GM21717 (cell line): ENCODE measurements around the gene TTC33.

Experiments
- ATAC-seq: cut with Tn5 transposase; IDR thresholded peaks from one replicate; pipeline ENCODE4 v1.9.1; 2021; ENCODE audit warnings: mild to moderate bottlenecking, moderate library complexity; ENCODE audit not compliant: unreplicated experiment

The TTC33 gene

DNA sequence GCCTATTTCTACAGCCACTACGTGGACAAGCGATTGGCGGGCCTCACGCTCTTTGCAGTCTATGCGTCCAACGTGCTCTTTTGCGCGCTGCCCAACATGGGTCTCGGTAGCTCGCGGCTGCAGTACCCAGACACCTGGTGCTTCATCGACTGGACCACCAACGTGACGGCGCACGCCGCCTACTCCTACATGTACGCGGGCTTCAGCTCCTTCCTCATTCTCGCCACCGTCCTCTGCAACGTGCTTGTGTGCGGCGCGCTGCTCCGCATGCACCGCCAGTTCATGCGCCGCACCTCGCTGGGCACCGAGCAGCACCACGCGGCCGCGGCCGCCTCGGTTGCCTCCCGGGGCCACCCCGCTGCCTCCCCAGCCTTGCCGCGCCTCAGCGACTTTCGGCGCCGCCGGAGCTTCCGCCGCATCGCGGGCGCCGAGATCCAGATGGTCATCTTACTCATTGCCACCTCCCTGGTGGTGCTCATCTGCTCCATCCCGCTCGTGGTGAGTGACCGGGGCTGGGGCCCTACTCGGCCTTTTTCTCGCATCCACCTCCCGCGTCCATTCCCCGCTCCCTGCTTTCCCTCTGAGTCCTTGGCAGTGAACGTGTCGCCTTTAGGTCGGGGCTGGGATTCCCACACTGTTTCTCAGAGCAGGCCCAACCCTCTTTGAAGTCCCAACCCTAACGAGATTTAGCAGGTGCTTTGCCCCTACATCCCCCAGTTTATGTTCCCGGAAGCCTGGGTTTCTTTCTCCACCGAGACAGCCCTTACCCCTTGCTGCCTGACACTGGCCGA lies 74.2 kb downstream of the TTC33 start:
- no peak for ATAC-seq

DNA sequence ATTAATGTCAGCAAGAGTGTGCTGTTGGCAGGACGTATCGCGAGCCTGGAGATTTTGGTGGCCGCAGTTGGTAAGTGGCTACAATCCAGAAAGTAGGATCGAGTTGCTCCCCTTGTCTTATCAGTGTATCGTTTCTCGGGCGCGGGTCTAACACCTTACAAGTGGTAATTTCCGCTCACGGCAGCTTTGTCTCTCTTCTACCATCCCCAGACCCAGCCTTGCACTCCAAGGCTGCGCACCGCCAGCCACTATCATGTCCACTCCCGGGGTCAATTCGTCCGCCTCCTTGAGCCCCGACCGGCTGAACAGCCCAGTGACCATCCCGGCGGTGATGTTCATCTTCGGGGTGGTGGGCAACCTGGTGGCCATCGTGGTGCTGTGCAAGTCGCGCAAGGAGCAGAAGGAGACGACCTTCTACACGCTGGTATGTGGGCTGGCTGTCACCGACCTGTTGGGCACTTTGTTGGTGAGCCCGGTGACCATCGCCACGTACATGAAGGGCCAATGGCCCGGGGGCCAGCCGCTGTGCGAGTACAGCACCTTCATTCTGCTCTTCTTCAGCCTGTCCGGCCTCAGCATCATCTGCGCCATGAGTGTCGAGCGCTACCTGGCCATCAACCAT lies 74.9 kb downstream of the TTC33 start:
- no peak for ATAC-seq

DNA sequence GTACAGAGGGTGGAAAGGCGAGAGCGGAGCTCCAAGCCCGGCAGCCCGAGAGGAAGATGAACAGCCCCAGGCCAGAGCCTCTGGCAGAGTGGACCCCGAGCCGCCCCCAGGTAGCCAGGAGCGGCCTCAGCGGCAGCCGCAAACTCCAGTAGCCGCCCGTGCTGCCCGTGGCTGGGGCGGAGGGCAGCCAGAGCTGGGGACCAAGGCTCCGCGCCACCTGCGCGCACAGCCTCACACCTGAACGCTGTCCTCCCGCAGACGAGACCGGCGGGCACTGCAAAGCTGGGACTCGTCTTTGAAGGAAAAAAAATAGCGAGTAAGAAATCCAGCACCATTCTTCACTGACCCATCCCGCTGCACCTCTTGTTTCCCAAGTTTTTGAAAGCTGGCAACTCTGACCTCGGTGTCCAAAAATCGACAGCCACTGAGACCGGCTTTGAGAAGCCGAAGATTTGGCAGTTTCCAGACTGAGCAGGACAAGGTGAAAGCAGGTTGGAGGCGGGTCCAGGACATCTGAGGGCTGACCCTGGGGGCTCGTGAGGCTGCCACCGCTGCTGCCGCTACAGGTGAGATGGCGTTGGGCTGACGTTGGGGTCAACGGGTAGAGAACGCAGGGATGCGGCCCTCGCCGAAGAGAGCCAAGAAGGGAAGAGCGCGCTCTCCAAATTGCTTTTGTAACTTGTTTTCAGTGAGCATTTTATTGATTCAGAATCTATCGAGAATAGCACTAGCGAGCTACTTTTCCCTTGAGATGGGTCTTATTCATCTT lies 75.7 kb downstream of the TTC33 start, which contains the start of gene PTGER4:
TSS of gene PTGER4 (plus strand) at position 3 of the 769 bp plus-strand sequence. CDS start 1,079 bp downstream, outside the sequence.
- peak; percentile 29 for ATAC-seq

DNA sequence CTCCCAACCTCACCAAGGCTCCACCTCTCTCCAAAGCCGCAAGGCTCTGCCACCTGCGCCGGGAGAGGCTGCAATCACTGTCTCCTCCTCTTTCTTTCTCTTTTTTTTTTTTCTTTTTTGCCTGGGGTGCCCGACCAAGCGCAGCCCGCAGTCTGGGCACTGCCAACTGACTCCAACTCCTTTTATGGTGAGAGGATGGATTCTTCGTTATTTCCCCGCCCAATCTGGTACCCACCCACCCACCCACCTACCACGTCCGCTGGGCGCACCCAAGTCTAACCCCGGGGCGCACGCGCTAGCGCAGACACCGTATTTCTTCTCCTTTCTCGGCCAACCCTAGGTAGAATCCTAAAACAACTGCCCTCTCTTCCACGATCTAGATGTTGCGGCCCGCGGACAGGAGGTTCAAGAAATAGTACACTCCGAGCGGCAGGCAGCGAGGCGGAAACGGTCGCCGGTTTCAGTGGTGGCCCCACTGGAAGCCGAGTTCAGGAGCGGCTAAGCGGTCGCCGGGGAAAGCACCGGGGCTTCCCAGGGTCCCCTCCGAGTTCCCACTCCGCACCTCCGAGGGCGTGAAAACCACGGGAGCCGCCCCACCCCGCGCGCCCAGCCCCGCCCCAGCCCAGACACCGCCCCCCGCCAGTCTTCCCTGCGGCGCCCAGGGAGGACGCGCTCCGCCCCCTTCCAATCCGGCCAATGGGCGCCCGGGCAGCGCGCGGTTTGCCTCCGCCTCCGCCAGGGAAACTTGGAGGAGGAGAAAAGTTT lies 76.4 kb downstream of the TTC33 start:
- peak; percentile 71 for ATAC-seq

DNA sequence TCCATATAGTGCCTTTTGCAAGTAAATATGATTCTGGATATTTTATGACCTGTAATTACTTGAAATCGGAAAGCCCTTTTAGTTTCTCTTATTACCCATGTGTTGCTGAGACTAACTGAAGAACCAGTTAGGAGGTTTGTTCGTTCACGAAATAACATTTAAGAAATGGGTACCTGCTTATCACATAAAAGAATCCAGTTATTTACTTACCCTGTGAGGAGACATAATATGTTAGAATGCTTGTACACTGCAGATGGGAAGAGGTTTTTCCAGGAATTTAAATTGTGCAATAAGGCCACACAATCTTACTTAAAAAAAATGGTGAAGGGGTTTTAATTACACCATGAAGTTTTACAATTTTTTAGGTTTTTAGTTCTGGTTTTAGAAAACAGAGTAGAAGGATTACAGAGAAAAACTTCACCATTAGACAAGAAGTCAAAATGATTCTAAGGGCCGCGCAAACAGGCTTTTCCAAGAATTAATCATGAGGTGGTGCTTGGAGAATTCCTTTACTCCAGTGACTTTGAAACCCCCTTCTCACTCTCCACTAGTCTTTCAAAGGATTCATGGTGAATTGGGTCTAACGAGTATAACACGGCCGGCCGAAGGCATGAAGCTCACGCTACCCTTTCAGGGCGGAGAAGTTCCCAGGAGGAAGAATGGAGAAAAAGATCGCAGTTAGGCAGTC lies 77.2 kb downstream of the TTC33 start:
- no peak for ATAC-seq

DNA sequence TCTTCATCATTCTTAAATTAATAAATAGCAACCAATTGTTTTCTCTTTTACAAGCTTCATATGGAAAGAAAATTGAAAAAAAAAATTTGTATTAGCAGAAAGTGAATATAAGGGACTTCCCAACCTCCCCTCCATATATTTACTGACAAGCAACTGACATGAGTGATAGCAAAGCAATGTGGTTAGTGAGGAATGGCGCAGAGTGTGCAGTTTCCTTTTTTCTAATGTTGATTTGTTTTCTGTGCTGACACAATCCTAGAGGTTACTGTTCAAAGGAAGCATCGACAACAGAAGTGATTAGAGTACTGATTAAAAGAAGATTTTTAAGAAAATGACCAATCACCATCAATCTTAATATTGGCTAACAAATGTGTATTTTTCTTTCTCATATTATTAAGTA lies 77.7 kb downstream of the TTC33 start:
- ATAC-seq: no peak

DNA sequence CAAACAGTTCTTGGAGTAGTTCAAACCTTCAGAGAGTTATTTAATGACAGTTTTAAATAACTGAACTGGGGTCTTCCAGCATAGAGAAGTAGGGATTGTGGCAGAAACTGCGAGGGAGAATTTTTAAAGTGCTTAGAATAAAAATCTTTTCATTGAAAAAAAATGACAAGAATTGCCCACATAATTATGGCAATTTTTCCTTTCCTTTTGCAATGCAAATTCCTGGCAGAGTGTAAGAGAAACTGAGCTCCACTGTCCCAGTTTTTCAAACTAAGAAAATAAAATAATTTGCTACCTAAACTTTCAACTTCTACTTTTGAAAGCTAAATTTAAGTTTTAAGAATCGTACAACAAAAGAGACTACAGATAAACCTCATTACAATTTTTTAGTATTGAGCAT lies 78.3 kb downstream of the TTC33 start:
- ATAC-seq: no peak

DNA sequence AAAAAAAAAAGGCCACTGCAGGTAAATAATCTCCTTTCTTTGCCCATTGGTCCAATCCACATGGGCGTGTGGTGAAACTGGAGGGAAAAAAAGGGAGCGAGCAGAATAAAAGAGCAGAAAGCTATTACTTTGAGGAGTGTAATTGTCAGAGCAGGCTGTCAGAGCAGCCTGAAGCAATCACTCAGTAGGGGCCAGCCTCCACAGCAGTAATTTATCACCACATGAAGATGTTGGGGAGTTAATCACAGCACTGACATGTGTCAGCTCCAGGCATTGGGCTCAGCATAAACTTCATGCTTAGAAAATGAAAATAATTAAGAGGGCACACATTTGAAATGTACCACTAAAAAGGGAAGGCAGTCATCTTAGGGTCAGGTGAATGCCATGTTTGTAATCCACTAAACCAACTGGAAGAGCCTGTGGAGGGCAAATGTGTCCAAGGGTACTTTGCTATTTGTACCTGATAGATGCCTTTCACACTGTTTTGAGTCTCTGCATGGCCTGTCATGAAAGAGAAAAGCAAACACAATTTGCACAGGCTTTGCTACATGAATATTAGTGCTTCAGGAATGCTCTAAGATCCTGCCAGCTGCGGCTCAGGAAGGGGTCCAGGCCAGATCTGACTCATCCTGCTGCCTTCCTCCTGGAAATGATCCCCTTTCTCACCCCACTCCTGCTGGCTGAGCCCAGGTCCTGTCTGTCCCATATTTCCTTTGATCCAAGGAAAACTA lies 79.0 kb downstream of the TTC33 start:
- ATAC-seq: no peak

DNA sequence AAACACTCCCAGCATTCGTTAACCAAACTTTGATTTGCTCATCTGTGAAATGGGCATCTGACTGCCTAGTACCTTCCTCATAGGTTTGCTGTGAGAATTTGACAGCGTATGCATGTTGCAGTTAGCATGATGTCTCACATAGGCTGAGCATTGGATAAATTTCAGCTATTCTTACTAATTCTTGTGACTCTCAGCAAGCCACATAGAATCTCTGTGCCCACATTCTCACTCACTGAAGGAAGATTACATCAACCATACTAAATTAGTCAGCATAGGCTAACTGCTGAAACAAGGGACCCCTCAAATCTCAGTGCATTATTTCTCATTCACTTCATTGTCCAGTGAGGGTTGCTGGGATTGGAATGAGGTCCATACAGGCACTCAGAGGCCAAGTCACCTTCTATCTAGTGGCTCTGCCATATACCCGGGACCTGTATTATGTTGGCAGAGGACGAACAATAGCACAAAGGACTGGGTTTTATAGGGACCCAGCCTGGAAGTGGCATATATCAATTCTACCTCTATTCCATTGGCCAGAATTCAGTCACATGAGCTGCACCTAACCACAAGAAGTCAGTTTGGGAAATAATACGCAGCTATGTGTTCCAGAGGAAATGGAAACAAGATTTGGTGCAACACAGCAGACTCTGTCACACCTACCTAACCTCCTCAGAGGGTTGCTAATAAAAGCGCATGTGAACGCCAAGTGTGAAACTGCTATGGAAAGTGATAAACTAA lies 80.2 kb downstream of the TTC33 start:
- ATAC-seq: no peak

DNA sequence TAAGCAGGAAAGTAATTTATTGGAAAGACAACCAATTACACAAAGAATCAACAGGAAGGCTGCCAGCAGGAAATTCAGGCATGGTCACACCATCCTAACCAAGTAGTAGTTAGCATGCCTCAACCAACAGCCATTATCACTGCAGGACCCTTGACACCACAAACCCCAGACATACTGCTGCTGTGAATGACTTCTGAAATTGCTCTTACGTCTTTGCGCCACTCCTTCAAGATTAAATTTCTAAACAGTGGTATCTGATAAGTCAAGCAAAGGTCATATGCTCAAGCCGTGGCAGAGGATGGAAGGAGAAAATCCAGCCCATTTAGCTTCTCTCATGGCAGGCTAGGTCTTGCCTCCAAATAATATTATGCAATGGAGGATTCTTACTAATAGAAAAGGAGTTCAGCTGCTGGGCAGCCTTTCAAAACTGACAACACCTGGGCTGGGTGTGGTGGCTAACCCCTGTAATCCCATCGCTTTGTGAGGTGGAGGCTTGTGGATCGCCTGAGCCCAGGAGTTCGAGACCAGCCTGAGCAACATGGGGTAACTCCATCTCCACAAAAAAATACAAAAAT lies 81.0 kb downstream of the TTC33 start:
- ATAC-seq: no peak

DNA sequence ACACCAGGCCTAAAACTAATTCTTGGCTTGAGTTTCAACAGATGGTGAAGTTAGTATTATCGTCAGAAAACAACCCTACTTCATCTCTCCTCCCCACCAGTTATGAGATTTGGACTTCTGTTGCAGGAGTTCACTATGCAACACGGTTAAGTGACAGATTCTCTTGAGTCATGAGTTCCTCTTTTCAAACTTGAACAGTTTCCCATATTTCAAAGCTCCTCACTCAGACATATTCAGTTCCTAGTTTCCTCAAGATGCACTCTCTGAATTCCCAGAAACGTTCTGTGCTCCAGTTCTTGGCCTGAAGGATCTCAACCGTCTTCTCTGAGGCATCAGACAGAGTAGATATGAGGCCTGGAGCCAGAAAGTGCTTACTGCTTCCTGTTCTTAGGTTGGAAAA lies 83.3 kb downstream of the TTC33 start:
- no peak for ATAC-seq

DNA sequence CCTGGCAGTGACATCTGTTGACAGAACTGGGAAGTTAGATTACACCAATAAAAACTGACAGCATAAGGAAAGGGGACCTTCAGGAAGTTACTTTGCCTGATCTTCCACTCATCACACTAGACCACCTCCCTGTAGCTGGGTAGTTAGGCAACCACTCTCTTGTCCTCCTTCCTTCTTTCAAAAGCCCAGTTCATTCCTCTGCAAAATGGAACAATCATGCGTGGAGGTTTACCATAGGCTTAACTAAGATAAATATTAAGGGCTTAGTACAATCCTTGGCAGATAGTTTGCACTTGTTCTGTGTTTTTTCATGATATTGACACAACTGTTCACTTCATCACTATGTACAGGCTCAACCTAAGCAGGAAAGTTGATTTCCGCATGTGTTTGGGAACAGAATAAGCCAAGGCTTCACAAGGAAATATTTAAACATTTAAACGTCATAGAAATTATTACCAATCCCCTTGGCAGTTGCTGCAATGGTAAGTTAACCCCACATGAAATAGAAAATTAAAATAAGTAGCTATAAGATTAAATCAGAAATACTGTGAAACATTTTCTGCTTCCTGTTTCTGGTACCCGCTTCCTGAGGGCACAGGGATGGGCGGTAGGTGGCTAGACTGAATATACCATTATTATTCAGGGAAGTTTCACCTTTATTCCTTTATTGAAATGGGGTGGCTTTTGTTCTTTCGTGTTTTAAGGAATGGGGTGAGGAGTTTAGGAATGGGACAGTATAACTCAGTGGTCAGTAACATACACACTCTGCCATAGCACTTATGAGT lies 86.0 kb downstream of the TTC33 start:
- no peak for ATAC-seq

DNA sequence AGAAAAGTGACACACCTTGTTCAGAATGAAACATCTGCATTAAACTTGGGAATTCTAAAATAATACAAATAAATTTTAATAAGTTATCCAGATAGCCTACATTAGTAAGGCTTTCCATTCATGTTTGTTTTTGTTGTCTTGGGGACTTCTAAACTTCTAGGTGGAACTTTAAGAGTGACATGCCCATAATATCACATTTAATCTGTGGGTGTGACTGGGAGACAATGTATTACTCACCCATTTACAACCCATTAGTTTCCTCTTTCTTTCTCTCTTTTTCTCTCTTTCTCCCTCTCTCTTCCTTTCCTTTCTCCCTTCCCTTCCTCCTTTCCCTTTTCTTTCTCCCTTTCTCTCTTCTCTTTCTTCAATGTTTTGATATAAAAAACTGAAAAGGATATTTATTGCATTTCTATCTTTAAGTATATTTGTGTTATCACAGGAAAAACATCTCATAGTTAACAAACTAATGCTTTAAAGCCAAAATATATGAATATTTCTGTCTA lies 88.5 kb downstream of the TTC33 start:
- ATAC-seq: no peak

DNA sequence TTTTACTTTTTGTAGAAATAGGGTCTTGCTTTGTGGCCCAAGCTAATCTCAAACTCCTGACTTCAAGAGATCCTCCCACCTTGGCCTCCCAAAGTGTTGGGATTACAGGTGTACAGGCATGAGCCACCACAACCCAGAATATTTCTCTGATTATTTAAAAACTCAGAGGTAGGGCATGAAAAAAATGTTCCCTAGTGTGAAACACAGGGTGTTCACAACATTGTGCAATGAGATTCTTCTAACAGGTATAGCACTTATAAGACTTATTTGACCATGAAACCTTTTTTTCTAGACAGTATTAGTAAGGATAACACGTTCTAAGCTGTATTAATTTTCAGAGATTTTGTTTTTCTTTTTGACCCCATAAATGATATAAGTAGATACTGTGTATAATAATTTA lies 89.1 kb downstream of the TTC33 start:
- no peak for ATAC-seq

DNA sequence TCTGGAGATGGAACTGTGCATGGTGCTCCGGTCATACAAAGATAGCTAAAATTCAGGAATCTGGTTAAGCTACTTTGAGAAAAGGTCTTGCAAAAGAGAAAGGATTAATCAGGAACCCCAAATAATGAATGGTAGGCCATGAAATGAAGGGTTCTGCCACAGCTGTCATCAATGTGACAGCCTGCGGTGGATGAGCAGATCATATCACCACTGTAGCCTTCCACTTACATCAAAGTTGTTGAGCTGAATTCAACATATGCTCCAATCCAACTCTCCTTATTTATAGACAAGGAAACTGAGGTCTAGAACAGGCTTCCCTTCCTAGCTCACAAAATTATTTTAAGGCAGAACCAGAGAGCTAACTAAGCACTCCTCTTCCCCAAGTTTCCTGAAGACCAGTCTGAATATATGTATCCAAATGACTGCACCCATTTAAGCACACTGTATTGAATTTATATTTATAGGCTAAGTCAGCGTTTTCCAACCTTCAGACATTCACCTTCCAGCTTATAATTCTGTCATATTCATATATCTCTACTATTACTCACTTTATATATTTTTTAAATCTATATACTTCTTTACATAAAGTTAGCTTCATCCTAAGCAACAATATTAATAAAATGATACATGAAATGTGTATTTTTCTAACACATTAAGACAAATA lies 90.0 kb downstream of the TTC33 start:
- ATAC-seq: no peak

DNA sequence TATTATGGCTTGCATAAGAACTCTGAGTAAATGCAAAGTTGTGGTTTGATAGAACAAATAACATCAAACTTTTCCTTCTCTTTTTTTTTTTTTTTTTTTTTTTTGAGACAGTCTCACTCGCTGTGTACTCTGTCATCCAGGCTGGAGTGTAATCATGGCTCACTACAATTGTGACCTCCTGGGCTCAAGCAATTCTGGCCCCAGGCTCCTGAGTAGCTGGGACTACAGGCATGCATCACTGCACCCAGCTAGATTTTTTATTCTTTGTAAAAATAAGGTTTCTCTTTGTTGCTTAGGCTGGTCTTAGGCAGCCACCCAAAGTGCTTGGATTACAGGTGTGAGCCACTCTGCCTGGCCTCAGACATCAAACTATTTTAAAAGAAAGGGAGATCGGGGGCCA lies 95.0 kb downstream of the TTC33 start:
- ATAC-seq: no peak

DNA sequence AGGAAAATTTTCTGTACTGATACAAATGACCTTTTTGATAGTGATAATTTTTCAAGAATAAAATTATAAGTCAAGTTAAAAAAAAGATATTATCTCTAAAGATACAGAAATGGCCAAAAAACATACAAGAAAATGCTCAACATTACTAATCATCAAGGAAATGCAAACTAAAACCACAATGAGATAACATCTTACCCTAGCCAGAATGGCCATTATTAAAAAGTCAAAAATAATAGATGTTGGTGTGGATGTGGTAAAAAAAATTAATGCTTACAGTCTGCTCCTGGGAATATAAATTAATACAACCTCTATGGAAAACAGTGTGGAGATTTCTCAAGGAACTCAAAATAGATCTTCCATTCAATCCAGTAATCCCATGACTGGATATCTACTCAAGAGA lies 99.0 kb downstream of the TTC33 start:
- ATAC-seq: no peak
